Sigmoid colon (tissue), 4 donors: ENCODE data around the gene PRRT3.

Experiments used
- CTCF ChIP-seq, 4 experiments: fragments of 450-650 bp in 3 of 4; fragments of 200-600 bp in 1 of 4; IDR thresholded peaks; one replicate each; pipeline ENCODE4 v1.5.1; 2016 to 2019; ENCODE audit warnings: antibody characterized with exemption in 4 of 4, mild to moderate bottlenecking in 3 of 4, moderate library complexity in 2 of 4
- EP300 ChIP-seq, 4 donors: sonication (generic); formaldehyde crosslinking; IDR thresholded peaks; one replicate each; pipeline ENCODE4 v1.6.1; 2017; ENCODE audit warnings: antibody characterized with exemption in 4 of 4
- POLR2AphosphoS5 ChIP-seq, 4 donors: sonication (generic); formaldehyde crosslinking; IDR thresholded peaks; one replicate each; pipeline ENCODE4 v1.6.1; 2017; ENCODE audit warnings: antibody characterized with exemption in 4 of 4

- TF ChIP-seq CTCF (IDR thresholded peaks at IDR 0.05) (no peak), POLR2AphosphoS5 (IDR thresholded peaks at IDR 0.05) (no peak), EP300 (IDR thresholded peaks at IDR 0.05) (no peak)
Observed at GRCh38 chr3:9969632-9970019, 17.4 kb upstream of the PRRT3 start.
